ENCODE measurements around the gene MORN5. TPM values are rescaled to one million over a fixed set of nuclear protein-coding genes. Genes with fewer than 3 reads are reported as not detected.

The MORN5 gene
- total RNA-seq, 1 donor from 2014 or later, result not detected

DNA sequence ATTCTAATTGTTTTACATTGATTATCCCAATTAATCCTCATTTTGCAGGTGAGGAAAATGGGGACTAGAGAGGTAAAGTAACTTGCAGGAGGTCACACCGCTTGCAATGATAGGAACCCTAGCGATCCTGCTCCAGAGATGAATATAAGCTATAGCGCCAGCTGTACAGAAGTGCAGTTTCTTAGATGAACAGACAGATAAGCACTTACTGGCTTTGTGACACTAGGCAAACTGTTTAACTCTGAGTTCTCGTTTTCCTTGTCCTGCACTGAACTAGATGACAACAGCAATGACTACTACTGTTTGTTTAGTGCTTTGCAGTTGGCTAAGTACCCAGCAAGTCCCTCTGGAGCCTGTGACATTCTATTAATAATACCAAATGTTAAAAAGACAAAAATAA, 57.9 kb downstream of the MORN5 start:
- DNase-seq, result no peak

DNA sequence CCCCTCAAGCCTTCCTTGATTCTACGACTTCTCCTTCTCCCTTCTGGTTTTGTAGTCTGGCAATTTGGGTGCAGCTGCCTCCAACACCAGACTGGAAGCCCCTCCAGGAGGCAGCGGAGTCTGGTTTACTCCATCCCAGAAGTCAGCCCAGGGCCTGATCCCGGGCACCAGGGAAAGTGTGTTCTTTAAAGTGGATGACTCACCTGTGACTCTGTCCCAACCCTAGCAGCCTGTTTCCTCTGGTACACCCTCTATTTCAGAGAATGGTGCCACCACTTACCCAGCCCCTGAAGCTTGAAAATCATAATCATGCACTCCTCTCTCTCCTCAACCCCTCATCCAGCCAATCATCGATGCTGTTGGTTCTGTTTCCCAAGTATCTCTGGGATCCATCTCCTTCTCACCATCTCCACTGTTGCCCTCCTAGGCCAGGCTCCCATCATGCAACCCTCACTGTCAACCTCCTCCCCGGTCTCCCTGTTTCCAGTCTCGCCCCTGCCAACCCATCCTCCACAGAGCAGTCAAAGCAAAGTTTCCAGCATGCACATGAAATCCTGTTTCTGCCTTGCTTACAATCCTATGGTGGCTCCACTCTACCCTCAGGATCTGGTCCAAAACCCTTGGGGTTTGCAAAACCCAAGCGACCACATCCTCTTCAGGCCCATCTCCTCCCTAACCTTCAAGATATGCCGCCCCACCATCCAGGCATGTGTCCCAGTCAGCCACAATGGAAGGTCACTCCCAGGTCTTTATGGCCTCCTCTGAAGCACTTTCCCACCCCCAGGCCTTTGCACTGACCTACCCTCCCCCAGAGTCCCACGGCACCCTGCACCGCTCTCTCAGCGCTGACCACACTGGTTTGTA, 58.6 kb downstream of the MORN5 start:
- DNase-seq, result peak; percentile 37

DNA sequence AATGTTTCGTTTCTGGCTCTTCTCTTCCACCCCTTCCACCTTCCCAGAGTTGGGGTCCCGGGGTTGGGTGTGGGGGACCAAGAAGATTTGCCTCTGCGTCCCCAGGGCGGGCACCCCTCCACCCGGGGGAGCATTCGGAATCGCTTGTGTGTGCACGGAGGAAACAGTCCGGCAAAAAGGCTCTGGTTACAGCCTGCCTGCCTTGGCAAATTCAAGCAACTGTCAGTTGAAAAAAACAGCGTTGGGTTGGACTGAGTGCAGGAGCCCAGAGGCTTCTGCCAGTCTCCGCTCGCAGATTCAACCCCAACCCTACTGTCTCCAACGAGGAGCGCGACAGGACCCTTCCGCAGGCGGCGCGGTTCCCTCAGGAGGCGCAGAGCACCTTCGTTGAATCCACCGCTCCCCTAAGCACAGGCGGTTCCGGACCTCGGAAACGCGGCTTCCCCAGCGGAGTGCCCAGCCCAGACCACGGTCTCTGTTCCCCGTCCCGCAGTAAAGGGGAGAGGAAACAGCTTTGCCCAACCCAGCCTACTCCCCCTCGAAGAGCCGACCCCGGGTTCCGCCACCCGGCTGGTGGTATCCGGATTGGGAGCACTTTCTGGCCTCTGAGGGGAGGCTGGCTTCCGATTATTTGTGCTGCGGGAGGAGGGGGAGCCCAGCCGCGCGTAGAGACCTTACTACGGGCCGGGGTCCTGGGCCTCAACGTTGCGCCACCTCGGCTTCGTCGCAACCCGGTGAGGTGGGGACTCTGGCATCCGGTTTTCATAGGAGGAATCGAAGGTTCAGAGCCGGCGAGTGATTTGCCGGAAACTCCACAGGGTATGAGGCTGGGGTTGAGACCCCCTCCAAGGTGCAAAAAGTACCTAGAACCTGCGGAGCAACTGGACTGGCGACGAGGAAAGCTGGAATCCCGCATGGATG, 59.5 kb downstream of the MORN5 start:
- peak; percentile 59 for DNase-seq

DNA sequence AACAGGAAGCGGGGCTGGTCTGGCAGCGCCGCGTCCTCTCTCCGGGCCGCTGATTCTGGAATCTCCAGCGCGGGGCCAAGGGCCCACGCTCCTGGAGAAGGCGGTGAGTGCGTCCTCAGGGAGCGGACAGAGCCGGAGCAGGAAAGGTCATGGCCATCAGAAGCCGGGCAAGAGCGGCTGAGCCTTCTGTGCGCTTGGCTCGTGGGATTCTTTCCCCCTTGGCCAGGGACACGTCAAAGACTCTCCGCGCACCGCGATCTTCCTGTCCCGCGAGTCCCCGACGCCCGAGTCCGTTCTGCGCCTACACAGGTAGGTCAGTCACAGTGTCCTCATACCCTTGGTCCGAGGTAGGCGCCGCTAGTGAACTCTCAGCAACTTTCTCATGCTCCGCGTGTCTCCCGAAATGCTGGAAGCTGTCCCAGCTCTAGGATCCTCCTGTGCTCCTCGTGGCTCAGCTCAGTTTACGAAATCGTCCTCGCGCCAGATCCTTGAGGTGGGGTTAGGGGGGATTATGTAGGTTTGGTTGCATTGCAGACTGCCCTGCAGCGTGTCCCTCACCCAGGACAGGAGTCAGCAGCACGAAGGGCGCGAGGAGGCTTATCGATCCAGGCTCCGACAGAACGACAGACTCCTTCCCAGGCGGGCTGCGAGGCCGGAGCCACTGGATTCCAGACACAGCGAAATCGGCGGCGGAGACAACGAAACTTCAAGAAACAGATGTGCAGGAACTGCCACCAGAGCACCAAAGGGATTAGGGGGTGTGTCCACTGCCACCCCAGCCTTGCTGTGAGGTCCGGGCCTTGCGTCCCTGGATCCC, 60.4 kb downstream of the MORN5 start:
- peak; percentile 43 for DNase-seq

DNA sequence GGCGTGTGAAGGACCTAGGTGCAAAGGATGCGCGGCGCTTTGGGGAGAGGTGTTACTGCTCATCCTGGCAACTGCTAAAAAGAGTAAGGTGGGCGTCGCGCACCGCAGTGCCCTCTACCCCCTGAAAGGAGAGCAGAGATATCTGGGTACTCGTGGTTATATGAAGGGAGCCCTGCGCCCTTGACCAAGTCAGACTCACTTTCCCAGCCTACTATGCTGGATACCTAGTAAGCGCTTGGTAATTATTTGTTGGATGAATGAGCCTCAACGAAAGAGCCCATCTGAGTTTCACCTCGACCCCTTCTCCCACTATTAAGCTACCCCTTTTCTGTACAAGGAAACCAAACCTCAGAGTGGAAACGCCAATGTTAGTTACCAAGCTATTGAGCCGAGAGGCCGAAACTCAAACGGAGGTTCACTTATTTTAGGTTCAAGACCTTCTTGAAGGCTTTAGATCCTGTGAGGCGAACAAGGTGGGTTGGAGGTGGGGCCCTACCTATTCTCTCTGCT, 61.0 kb downstream of the MORN5 start:
- no peak for DNase-seq

- no peak for DNase-seq
Observed at GRCh38 chr9:122221183-122221811, 61.6 kb downstream of the MORN5 start.

DNA sequence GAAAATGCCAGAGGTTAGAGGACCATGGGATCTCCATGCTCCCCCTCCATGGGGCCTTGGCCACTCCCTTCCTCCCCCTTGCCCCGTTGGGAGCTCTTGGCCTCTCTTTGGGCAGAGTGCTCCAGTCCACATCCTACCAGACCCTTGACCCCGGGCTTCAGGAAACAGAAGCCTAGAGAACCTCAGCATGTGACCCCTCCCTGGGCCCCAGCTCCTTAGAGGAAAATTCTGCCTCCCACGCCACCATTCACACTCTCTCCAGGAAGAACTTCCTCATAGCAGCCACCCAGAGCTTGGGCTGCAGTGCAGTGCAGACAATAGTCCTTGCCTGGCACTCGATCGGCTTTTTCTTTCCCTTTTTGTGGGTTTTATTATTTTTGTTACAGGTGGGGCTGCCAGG, 63.1 kb downstream of the MORN5 start:
- DNase-seq, result peak; percentile 32

DNA sequence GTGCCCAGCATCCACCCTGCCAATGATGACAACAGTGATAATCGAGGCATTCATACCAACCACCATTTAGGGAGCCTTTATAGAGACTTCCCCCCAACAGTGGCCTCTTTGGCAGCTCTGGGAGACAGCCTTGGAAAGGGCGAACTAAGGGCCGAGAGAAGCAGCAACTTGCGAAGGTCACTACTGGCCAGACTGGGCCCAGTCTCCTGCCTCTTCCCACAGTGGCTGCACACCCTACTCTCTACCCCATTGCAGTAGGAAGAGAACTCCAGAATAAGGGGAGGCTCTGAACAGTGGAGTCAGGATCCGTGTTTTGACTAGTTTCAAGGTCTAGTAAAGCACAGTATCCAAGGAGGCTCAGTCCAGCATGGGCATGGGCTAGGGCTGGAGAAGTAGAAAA, 63.7 kb downstream of the MORN5 start:
- no peak for DNase-seq

DNA sequence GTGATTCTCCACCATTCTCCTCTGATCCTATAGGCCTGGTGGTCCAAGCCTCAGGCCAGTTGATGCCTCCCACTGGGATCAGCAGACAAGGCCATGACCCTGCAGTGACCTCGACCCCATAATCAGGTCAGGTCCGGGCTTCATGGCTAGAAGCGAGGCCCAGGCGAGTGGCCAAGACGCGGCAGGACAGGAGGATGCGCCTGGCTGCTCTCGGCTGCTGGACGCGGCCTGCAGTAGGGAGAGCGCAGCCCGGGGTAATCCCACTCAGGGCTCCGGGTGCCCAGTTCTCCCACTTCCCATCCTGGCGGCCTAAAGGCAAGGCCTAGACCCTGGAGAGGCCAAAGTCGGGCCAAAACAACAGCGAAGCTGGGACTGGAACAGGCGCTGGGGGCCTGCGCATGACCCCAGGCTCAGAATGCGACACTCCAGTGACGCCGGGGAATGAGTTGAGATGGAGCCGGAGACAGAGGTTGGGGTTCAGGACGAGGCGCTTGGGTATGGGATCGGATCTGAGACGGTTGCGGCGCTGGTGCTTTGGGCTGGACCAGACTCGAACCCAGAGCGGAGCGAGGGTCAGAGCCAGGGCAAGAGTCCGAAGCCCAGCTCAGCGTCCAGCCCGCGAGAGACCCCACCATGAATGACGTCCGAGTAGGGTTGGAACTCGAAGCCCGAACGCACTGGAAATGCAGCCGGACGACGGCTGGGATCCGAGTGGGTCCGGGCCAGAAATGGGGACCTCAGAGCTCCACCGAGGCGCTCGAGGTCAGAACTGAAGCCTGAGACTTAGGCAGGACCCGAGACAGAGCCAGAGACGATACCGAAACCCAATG, 65.8 kb downstream of the MORN5 start:
- no peak for DNase-seq

GRCh38 chr9:122226142-122226757, 66.5 kb downstream of the MORN5 start:
- no peak for DNase-seq

DNA sequence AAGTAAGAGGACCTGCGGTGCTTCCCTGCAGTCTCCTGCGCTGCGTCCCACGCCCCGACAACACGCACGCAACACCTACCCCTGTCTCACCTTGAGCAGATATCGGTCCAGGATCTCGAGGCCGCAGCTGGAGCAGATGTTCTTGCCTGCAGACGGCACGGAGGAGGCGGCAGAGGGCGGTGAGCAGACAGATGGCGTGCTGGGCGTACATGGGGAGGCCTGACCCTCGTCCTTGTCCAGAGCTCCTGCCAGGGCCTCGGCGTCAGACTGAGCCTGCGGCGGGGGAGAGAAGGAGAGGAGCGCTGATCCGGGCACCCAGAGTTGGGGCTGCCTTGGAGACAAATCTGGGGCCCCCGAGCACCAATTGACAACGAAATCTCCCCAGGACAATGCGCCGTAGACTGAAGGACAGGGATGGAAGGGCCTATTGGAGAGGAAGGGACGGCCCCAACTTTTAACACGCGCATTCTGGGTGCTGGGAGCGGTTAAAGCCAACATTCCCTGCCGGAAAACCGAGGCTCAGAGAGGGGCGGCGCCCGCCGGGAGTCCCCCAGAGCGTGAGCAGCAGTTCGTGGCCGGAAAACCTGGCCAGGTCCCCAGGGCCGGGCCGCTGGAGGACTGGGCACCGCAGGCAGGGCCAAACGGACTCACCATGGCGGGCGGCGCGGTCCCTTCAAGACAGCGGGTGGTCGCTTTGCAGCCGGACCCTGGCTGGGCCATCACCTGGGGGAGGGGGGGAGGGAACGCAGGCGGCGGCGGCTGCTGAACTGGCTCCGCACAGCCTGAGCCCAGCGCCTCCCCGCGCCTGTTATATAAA, 67.3 kb downstream of the MORN5 start:
- DNase-seq, result peak; percentile 59

DNA sequence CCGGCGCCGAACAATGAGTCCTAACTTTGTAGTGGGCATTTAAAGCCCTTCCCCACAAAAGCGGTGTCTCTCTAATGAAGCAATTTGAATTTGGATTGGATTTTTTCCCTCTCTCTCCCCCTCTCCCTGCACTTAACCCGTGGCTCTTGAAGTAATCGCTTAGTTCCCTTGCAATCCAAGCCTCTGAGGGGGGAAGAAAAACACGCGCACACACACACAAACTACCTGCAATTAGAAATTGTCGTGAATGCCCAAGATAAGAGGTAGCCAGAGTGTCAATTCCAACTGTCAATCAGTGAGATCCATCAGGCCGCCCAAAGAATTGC, 67.8 kb downstream of the MORN5 start:
- no peak for DNase-seq

- peak; percentile 31 for DNase-seq
Observed at GRCh38 chr9:122228191-122228567, 68.5 kb downstream of the MORN5 start.

DNA sequence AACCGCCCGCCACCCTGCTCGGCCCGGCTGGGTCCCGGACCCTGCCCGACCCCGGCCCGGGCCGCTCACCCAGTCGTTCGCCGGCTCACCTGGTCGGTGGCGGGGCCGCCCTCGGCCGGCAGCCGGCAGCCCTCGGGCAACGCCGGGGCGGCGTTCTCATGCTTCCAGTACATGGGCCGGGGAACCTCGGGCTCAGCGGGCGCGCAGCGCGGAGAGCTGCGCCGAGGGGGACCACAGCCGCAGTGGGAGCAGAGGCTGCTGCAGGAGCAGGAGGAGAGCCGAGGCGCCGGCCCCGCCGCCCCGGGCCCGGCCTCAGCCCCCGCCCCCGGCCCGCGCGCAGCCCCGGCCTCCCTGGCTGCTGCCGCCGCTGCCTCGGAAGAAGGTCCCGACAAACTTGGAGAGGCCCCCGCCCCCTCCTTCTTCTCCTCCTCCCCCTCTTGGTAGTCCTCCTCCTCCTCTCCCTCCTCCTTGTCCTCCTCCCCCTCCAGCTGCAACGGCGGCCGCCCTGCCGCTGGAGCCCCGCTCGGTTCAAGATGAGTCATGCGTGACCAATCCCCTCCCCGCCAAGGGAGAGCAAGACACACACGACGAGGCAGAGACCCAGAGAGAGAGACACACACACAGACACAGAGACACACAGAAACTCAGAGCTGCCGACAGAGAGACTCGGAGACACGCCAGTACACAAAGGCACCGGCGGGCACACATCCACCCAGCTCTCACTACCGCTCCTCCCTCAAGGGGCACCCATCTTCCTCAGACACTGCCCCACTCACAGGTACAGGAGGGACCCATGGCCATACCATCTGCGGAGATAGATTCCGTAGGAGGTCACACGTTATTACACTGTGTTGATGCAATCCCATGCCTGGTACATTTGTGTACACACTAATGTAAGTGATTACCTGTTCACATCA, 69.1 kb downstream of the MORN5 start, which contains the start of gene LHX6:
Gene LHX6 (minus strand): TSS at position 390 of the 917 bp plus-strand sequence. CDS start 217 bp downstream, at position 173.
- DNase-seq, result peak; percentile 76

- no peak for DNase-seq
Observed at GRCh38 chr9:122229485-122229837, 69.8 kb downstream of the MORN5 start.

- no peak for DNase-seq
Observed at GRCh38 chr9:122232796-122233306, 73.1 kb downstream of the MORN5 start.

DNA sequence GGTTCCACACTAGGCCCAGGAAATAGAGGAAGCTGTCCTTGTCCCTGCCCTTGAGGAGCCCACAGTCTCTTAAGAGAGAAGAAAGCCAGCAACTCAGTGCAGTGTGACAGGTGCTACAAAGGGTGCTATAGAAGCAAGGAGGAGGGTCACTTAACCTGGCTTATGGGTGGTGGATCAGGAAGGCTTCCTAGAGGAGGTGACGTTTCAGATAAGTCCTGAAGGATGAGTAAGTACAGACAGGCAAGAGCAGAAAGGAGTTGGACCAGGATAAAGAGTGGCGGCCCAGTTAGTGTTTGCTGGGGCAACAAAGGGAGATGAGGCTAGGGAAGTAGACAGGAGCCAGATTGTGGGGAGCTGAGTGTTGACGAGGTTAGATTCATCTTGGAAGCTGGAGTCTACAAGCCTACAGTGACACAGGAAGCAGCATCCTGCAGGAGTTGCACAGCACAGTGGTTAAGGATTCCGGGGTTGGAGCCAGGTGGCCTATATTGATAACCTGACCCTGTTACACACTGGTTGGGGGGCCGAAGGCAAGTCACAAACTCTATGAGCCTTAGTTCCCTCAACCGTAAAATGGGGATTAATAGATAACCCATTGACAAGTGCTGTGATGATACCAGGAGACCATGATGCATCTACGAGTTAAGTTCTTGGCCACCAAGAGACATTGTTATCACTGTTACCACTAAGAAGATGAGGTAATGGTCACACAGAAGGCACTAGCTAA, 74.5 kb downstream of the MORN5 start:
- no peak for DNase-seq

GRCh38 chr9:122236681-122237080, 77.0 kb downstream of the MORN5 start:
- no peak for DNase-seq

All from dermis blood vessel endothelial cell (primary cell).